PC-3 (cell line): ENCODE results near the gene SSRP1. TPM values are rescaled to one million over a fixed set of nuclear protein-coding genes. Genes with fewer than 3 reads are reported as not detected.

ENCODE experiments used
- ATAC-seq: fragments of 200-7000 bp; cut with Tn5 transposase; 2 replicates; pipeline ENCODE4 v1.9.1; 2020; ENCODE audit warnings: mild to moderate bottlenecking, moderate library complexity
- BruUV-seq: library from RNA; stranded (reverse); fragments of 400-500 nt; replicated peaks from 2 replicates; lab custom pipeline; 2021; lab: Mats Ljungman, UMichigan
- CTCF ChIA-PET: fragments of 300-600 bp; sonication (Branson Sonifier 250); formaldehyde crosslinking; loops from one replicate; lab custom pipeline; 2022; ENCODE audit warnings: antibody characterized with exemption; lab: Charles Lee
- POLR2A ChIA-PET: fragments of 300-600 bp; sonication (Branson Sonifier 250); formaldehyde crosslinking; loops from one replicate; lab custom pipeline; 2022; ENCODE audit warnings: antibody characterized with exemption; ENCODE audit not compliant: unreplicated experiment; lab: Charles Lee
- DNase-seq: peaks from one replicate; pipeline ENCODE4 v3.0.0-alpha.2; 2015
- H2AFZ ChIP-seq: fragments of 300-600 bp; sonication (generic); 2 replicates; pipeline ENCODE4 v1.6.0; 2016; ENCODE audit warnings: antibody characterized with exemption, low read length
- H3F3A ChIP-seq: fragments of 300-600 bp; sonication (generic); one replicate; pipeline ENCODE4 v1.6.0; 2017; ENCODE audit warnings: antibody characterized with exemption, low read length, control low read depth, mild to moderate bottlenecking; ENCODE audit not compliant: unreplicated experiment
- H3K27ac ChIP-seq: fragments of 300-600 bp; sonication (generic); 2 replicates; pipeline ENCODE4 v1.5.1; 2016; ENCODE audit warnings: mild to moderate bottlenecking, low read length
- H3K27me3 ChIP-seq: fragments of 300-600 bp; sonication (generic); 2 replicates; pipeline ENCODE4 v1.6.1; 2016; ENCODE audit warnings: low read length, mixed read lengths
- H3K36me3 ChIP-seq: fragments of 300-600 bp; sonication (generic); 2 replicates; pipeline ENCODE4 v1.6.1; 2016; ENCODE audit warnings: low read depth, mixed run types, low read length, mixed read lengths
- H3K4me1 ChIP-seq: fragments of 300-600 bp; sonication (generic); 2 replicates; pipeline ENCODE4 v1.5.1; 2016; ENCODE audit warnings: low read length; ENCODE audit not compliant: insufficient read depth
- H3K4me2 ChIP-seq: fragments of 300-600 bp; sonication (generic); 2 replicates; pipeline ENCODE4 v1.6.0; 2016; ENCODE audit warnings: low read length
- H3K4me3 ChIP-seq: fragments of 300-600 bp; sonication (generic); 2 replicates; pipeline ENCODE4 v1.5.1; 2016; ENCODE audit warnings: mild to moderate bottlenecking, low read length, mixed read lengths
- H3K79me2 ChIP-seq: fragments of 300-600 bp; sonication (generic); 2 replicates; pipeline ENCODE4 v1.6.1; 2017; ENCODE audit warnings: low read length, mixed read lengths
- H3K9ac ChIP-seq: fragments of 300-600 bp; sonication (generic); 2 replicates; pipeline ENCODE4 v1.6.0; 2016; ENCODE audit warnings: mild to moderate bottlenecking, low read length
- H3K9me2 ChIP-seq: fragments of 300-600 bp; sonication (generic); replicated peaks from 2 replicates; pipeline ENCODE4 v1.6.1; 2016; ENCODE audit warnings: mixed run types, low read length, mixed read lengths
- H3K9me3 ChIP-seq: fragments of 300-600 bp; sonication (generic); 2 replicates; pipeline ENCODE4 v1.6.1; 2016; ENCODE audit warnings: low read length, mixed read lengths
- H4K20me1 ChIP-seq: fragments of 300-600 bp; sonication (generic); 2 replicates; pipeline ENCODE4 v1.6.1; 2016; ENCODE audit warnings: low read length, mixed read lengths
- EZH2 ChIP-seq: fragments of 300-600 bp; sonication (generic); IDR thresholded peaks from one replicate; pipeline ENCODE4 v1.6.1; 2017; ENCODE audit warnings: antibody characterized with exemption, mild to moderate bottlenecking, low read length; ENCODE audit not compliant: unreplicated experiment
- EZH2phosphoT487 ChIP-seq: fragments of 300-600 bp; sonication (generic); IDR thresholded peaks from 2 replicates; pipeline ENCODE4 v1.6.1; 2018; ENCODE audit warnings: mild to moderate bottlenecking, antibody characterized with exemption, low read length, borderline replicate concordance
- intact Hi-C: fragments of 100-400 bp; cut with micrococcal nuclease; formaldehyde crosslinking; loops from 2 replicates; pipeline ENCODE4 v1.9.0; 2023
- total RNA-seq: library from RNA; depleted of rRNA; stranded (reverse); fragments of >200 nt; gene quantifications from 2 replicates; pipeline ENCODE4 v1.2.3, GENCODE V29; 2014
- TF ChIP-seq, protein P1 (sequence below): fragments of 300-600 bp; sonication (generic); conservative IDR thresholded peaks from 2 replicates; pipeline ENCODE4 v1.5.1; 2017; ENCODE audit warnings: antibody characterized with exemption, low read depth, mild to moderate bottlenecking, low read length

The SSRP1 gene
- total RNA-seq, 1 experiment from 2014 or later = 228 TPM

GRCh38 chr11:57290288-57290687 is 45.4 kb downstream of the SSRP1 start:
- H3K36me3 ChIP-seq = no peaks in the 10 kb centered on the region
- no peak overlapping the region for H3K9ac ChIP-seq
- ATAC-seq (no peak), DNase-seq (peak; percentile 29)
- H3K4me2 ChIP-seq = no peak overlapping the region
- no peaks in the 10 kb centered on the region for H3K9me3 ChIP-seq
- BruUV-seq = no TSS peak
- no peak for TF ChIP-seq EZH2phosphoT487
- TF ChIP-seq, protein P1, sequence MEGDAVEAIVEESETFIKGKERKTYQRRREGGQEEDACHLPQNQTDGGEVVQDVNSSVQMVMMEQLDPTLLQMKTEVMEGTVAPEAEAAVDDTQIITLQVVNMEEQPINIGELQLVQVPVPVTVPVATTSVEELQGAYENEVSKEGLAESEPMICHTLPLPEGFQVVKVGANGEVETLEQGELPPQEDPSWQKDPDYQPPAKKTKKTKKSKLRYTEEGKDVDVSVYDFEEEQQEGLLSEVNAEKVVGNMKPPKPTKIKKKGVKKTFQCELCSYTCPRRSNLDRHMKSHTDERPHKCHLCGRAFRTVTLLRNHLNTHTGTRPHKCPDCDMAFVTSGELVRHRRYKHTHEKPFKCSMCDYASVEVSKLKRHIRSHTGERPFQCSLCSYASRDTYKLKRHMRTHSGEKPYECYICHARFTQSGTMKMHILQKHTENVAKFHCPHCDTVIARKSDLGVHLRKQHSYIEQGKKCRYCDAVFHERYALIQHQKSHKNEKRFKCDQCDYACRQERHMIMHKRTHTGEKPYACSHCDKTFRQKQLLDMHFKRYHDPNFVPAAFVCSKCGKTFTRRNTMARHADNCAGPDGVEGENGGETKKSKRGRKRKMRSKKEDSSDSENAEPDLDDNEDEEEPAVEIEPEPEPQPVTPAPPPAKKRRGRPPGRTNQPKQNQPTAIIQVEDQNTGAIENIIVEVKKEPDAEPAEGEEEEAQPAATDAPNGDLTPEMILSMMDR = no peak
- TF ChIP-seq EZH2 = no peak
- H3K27me3 ChIP-seq = no peaks in the 10 kb centered on the region
- POLR2A ChIA-PET = no interaction called here
- H3K27ac ChIP-seq = no peak overlapping the region
- H3K4me3 ChIP-seq = no peak overlapping the region
- H4K20me1 ChIP-seq = no peaks in the 10 kb centered on the region
- peaks cover under 1% of the 10 kb centered on the region; the same call in 1 of the 2 replicates for H3K9me2 ChIP-seq
- intact Hi-C loops = no loop called here
- H2AFZ ChIP-seq = no peak overlapping the region
- H3K79me2 ChIP-seq = no peaks in the 10 kb centered on the region
- CTCF ChIA-PET = no interaction called here
- H3K4me1 ChIP-seq = peaks cover 41% of the 10 kb centered on the region
- no peaks in the 10 kb centered on the region for H3F3A ChIP-seq

GRCh38 chr11:57288771-57289579 is 46.7 kb downstream of the SSRP1 start:
- H3K4me2 ChIP-seq = peak overlapping the region; percentile 43
- intact Hi-C loops = no loop called here
- no peak overlapping the region for H3K4me3 ChIP-seq
- no peak overlapping the region for H2AFZ ChIP-seq
- no peaks in the 10 kb centered on the region for H3K36me3 ChIP-seq
- H3F3A ChIP-seq = no peaks in the 10 kb centered on the region
- H4K20me1 ChIP-seq = no peaks in the 10 kb centered on the region
- TF ChIP-seq EZH2phosphoT487 (no peak), EZH2 (no peak)
- TF ChIP-seq, protein P1 = no peak
- no peaks in the 10 kb centered on the region for H3K27me3 ChIP-seq
- CTCF ChIA-PET = interaction anchor here (0.6 kb wide), 1 partner anchor 175 kb away, joined by 3 read pairs; no protein-coding TSS in a partner anchor
- peaks cover 3% of the 10 kb centered on the region; the same call in 1 of the 2 replicates for H3K9me2 ChIP-seq
- DNase-seq (peak; percentile 85), ATAC-seq (peak; percentile 79)
- no TSS peak for BruUV-seq
- POLR2A ChIA-PET = no interaction called here
- no peaks in the 10 kb centered on the region for H3K9me3 ChIP-seq
- H3K79me2 ChIP-seq = no peaks in the 10 kb centered on the region
- H3K4me1 ChIP-seq = peaks cover 32% of the 10 kb centered on the region
- peak overlapping the region; percentile 21; the same call in 1 of the 2 replicates for H3K9ac ChIP-seq
- peak overlapping the region; percentile 65 for H3K27ac ChIP-seq

GRCh38 chr11:57287884-57288283 is 47.8 kb downstream of the SSRP1 start:
- Histone ChIP-seq H3K27me3 (no peaks in the 10 kb centered on the region), H2AFZ (no peak overlapping the region), H3F3A (no peaks in the 10 kb centered on the region), H3K4me1 (peaks cover 22% of the 10 kb centered on the region), H3K4me2 (peak overlapping the region; percentile 43), H3K9ac (0 out of 2 replicates have a peak overlapping the region, but pooled peaks have one; percentile 8), H3K27ac (peak overlapping the region; percentile 47), H3K9me2 (peaks cover 3% of the 10 kb centered on the region; the same call in 1 of the 2 replicates), H3K9me3 (no peaks in the 10 kb centered on the region), H4K20me1 (no peaks in the 10 kb centered on the region), H3K4me3 (no peak overlapping the region), H3K36me3 (no peaks in the 10 kb centered on the region), H3K79me2 (no peaks in the 10 kb centered on the region)
- ATAC-seq (no peak), DNase-seq (no peak)
- ChIA-PET POLR2A (no interaction called here), CTCF (no interaction called here)
- intact Hi-C loops = no loop called here
- BruUV-seq = no TSS peak
- no peak for TF ChIP-seq EZH2
- no peak for TF ChIP-seq EZH2phosphoT487
- TF ChIP-seq, protein P1 = no peak
